Heart left ventricle (tissue), 13 donors: ENCODE data around the gene MKLN1.

Experiments
- CTCF ChIP-seq, 12 donors: fragments of 200-600 bp; sonication (generic) in 4 of 12; IDR thresholded peaks; one replicate each; pipeline versions ENCODE4 v1.5.0 to v1.8.0; 2018 to 2022; ENCODE audit warnings: antibody characterized with exemption in 12 of 12, mild to moderate bottlenecking in 5 of 12
- POLR2A ChIP-seq, 2 donors: fragments of 450-650 bp; IDR thresholded peaks; one replicate each; pipeline ENCODE4 v1.6.1; 2017; ENCODE audit warnings: antibody characterized with exemption in 2 of 2, mild to moderate bottlenecking in 2 of 2, moderate library complexity in 2 of 2
- donor health status: ischemic (EF 13 %, LVEDD 7.1; RV severe dilation, severe dysfunction).
- donor health status: DM: no; HTN: yes; CAD: no.
- donor health status: DM: no; HTN: no; CAD: no.
- donor health status: ischemic (EF 25% LVEDD 6.9; RV normal size, moderate dysfunction).
- donor health status: ischemic (EF 25% LVEDD 5.7; RV mildly dilated, moderate dysfunction).
- donor health status: ischemic (EF 35%, LVEDD 5.7; RV mildly dilated, moderate dysfunction).
- donor health status: nonischemic (EF 11% LVEDD 7.7; RV severe dilation, severe dysfunction).
- donor health status: DM: yes; HTN: yes; CAD: no.
- donor health status: PGD.
- donor health status: ischemic (EF 29% LVEDD 5.4; RV normal size, mild dysfunction).
- donor health status: nonischemic (EF 23%, LVEDD 6.1; RV moderate dilation, normal function).

GRCh38 chr7:131300572-131301466 lies 26.9 kb upstream of the MKLN1 start:
- TF ChIP-seq POLR2A (IDR thresholded peaks at IDR 0.05), result no peak
- no peak for TF ChIP-seq CTCF (IDR thresholded peaks at IDR 0.05)
